ENCODE data around the gene BCKDK.
"Not testable (repeated sequence)": the region's sequence is repeated elsewhere in the genome, so short reads cannot be mapped to it uniquely, and the experiment has no call there.

Gene BCKDK

GRCh38 chr16:31094424-31095120, 13.6 kb upstream of the BCKDK start, which contains the start of gene VKORC1:
VKORC1 (minus strand) TSS chr16:31094797; CDS start chr16:31094729, 68 bp downstream.
- peak; percentile 96 for DNase-seq (ENCODE audit: low spot score)

DNA sequence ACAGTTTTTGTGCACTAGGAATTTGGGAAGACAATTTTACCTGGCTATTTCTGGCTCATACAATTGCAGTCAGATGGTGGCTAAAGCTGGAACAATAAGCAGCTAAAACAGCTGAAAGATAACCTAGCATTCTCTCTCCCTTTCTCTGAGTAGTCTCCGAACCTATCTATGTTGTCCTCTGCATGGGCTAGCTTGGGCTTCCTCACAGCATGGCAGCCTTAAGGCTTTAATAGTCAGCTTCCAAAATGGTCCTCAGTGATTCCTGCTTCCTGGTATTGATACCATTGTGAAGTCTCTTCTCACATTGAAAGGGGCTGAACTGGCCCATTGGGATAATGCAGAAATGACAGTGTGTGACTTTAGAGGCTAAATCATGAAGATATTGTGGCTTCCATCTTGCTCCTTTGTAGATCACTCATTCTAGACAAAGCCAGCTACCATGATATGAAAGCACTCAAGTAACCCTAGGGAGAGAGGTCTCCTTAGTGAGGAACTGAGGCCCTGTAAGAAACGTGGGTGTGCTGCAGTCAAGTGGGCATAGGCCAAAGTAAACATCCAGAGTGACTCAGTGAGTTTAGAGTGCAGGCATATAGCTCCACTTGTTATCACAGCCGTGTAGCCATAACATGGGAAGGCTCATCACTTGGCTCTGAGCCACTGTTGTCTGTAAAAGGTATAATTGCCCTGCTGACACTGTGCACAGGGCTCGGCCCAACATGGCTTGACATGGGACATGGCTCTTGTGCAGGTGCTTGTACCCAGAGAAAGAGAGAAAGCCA, 8.1 kb upstream of the BCKDK start:
- no peak for DNase-seq (ENCODE audit: low spot score)

- not testable (repeated sequence) for DNase-seq (ENCODE audit: low spot score)
Observed at GRCh38 chr16:31100876-31101641, 7.1 kb upstream of the BCKDK start.

GRCh38 chr16:31105677-31106213, 2.4 kb upstream of the BCKDK start:
- peak; percentile 90 for DNase-seq (ENCODE audit: low spot score)

GRCh38 chr16:31106509-31107464, 1.4 kb upstream of the BCKDK start:
- DNase-seq (ENCODE audit: low spot score): no peak

- no peak for DNase-seq (ENCODE audit: low spot score)
Observed at GRCh38 chr16:31107465-31107867, 720 bp upstream of the BCKDK start.

DNA sequence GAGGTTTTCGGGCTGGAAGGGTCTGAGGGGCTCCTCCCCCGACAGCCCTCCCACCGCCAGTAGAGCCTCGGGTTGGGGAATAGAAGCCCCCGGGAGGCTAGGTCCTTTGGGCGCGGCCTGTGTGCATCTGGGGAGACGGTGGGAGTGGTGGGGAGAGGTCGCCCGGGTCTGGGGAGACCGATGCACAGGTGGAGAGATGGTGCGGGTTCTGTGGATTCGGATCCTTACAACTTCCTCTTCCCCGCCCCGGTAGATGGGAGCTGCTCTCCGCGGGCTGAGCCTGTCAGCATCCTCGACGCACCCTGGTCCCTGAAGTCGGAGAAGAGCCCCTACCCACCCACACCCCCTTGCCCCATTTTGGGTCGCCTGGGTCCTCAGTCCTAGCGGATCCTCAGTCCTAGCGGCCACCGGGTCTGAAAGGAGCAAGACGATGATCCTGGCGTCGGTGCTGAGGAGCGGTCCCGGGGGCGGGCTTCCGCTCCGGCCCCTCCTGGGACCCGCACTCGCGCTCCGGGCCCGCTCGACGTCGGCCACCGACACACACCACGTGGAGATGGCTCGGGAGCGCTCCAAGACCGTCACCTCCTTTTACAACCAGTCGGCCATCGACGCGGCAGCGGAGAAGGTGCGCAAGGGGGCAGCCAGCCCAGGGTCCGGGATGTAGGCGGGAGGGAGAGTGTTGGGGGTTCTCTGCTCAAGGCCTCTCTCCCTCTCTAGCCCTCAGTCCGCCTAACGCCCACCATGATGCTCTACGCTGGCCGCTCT, 790 bp downstream of the BCKDK start:
- no peak for DNase-seq (ENCODE audit: low spot score)

GRCh38 chr16:31109622-31110021, 1.4 kb downstream of the BCKDK start:
- DNase-seq (ENCODE audit: low spot score): no peak

DNA sequence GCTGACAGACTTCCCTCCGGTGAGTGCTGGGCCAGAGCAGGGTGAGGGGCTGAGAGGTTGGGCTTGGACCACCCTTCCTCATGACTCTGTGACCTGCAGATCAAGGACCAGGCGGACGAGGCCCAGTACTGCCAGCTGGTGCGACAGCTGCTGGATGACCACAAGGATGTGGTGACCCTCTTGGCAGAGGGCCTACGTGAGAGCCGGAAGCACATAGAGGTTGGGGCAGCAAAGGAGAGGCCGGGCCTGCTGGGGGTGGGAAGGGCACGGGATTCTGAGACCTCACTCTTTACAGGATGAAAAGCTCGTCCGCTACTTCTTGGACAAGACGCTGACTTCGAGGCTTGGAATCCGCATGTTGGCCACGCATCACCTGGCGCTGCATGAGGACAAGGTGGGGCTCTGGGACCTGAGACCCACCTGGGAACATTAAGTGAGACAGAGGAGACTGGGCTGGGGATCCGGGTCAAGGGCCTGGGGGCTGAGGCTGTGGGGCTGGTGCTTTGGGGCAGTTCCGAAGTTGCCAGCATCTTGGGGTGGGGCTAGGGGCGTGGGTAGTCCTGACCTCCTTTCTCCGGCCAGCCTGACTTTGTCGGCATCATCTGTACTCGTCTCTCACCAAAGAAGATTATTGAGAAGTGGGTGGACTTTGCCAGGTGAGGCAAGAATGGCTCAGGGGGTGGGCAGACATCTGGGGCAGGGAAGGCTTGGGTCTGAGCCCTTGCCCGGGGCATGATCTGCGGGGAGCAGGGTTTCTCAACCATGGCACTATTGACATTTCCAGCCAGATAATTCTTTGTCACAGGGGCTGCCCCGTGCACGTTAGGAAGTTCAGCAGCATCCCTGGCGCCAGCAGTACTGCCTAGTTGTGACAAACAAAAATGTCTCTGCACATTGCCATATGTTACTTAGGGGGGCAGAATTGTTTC, 2.2 kb downstream of the BCKDK start:
- DNase-seq (ENCODE audit: low spot score): no peak

GRCh38 chr16:31111881-31112466, 3.8 kb downstream of the BCKDK start:
- DNase-seq (ENCODE audit: low spot score): no peak

DNA sequence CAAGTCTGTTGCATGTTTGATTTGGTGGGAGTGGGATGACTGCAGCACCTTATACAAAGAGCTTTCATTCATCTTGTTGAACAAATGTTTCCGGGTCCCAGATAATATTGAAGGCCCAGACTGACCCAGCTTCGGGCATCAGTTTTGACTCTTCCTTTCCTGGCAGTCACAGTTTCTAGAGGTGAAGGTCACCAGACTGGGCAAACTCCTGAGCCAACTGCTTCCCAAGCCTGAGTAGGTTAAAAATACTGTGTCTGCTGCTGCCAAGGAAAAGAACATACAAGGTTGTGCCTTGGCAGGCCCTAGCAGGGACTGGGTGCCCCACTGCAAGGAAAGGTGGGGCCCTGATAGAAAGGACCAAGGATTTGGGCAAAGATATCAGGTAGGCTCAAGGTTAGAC, 4.5 kb downstream of the BCKDK start:
- DNase-seq (ENCODE audit: low spot score): no peak

DNA sequence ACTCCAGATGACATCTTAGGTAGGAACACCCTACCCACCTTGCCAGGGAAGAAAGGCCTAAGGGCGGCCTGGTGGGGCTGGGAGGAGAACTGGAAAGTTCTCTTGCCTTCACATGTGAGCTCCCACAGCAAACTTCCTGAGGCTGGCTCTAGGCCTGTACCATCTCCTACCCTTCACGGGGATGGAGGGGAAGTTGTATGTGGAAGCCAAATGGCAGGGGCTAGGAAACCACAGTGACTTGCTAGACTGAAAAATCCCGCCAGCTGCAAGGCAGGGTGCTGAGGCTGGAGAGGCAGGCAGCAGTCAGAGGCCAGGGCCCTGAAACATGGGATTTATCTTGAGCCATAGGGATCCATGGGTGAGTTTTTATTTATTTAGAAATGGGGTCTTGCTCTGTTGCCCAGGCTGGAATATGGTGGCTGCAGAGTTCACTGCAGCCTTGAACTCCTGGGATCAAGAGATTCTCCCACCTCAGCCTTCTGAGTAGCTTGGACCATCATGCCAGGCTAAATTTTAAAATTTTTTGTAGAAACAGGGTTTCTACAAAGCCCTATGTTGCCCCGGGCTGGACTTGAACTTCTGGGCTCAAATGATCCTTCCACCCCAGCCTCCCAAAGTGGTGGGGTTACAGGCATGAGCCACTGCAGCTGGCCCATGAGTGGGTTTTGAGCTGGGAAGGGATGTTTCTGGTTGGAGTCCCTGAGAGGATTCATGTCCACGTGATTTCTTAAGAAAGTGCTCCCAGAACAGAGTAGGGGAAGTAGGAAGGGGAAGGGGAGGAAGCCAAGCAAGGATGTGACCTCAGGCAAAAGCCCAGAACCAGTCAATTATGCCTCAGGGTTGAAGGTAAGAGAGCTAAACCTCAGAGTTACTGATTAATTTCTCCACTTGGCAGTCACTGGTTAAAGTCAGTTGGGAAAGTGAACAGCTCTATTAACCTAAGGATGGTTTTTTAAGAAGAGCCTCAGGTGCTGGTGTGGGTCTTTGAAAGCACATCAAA, 5.2 kb downstream of the BCKDK start:
- DNase-seq (ENCODE audit: low spot score): no peak

GRCh38 chr16:31114468-31114867, 6.3 kb downstream of the BCKDK start:
- DNase-seq (ENCODE audit: low spot score): no peak

GRCh38 chr16:31117384-31118222, 9.4 kb downstream of the BCKDK start, which contains the start of gene KAT8:
KAT8 (plus strand) TSS chr16:31117664; CDS start chr16:31117682, 18 bp downstream.
- DNase-seq (ENCODE audit: low spot score): peak; percentile 98

DNA sequence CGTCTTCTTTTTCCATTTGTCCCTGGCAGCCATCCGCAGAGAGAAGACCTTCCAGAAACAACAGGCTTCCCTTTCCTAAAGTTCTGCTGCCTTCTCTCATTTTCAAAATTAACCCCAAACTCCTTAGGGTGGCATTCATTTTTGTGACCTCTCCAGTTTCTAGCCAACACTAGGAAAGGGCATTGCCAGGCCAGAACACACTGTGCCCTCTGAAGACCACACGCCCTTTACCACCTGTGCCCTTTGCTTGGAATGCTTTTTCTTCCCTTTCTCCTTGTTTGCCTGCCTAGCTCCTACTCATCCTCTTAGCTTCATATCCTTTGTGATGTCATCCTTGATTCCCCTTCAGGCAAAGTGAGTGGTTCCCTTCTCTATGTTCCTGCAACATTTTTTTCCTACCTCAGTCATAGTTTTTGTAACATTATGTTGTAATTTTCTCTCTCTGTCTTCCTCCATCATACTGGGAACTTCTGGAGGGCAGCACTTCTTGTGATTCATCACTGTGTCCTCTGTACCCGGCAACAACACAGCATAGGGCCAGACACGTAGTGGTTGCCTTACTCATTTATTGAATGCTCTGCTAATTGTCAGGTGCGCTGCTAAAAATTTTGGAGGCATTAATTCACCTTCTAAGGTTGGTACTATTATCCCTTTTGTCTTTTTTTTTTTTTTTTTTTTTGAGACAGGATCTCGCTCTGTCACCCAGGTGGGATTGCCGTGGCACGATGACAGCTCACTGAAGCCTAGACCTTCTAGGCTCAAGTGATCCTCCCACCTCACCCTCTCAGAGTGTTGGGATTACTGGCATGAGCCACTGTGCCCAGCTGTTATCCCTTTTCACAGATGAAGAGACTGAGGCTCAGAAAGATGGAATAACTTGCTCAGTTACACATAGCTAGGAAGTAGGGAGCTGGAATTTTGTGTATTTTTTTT, 10.3 kb downstream of the BCKDK start:
- DNase-seq (ENCODE audit: low spot score): no peak
